ENCODE data around the gene KRT84. TPM values are rescaled to one million over a fixed set of nuclear protein-coding genes. Genes with fewer than 3 reads are reported as not detected.

Gene KRT84
- total RNA-seq, 1 experiment from 2014 or later: not detected

- ATAC-seq: no peak
- ChIA-PET POLR2A (no interaction called here), CTCF (no interaction called here), RAD21 (ENCODE audit: low non-redundant PET in 1 of 2, low total read pairs in 2 of 2, uncharacterized antibody in 2 of 2, unreplicated experiment in 2 of 2) (no interaction called here)
- H3K36me3 ChIP-seq (ENCODE audit: control insufficient read depth in 1 of 2, insufficient read depth in 2 of 2, low read length in 2 of 2): no peaks in the 10 kb centered on the region
- DNase-seq (ENCODE audit: low read depth, low spot score): no peak
- no peaks in the 10 kb centered on the region for H3K79me2 ChIP-seq (ENCODE audit: insufficient read depth, low read length)
- TF ChIP-seq SRF (IDR thresholded peaks at IDR 0.05; ENCODE audit: low read depth) (no peak), EZH2phosphoT487 (IDR thresholded peaks at IDR 0.05; ENCODE audit: borderline replicate concordance) (no peak), ELF1 (IDR thresholded peaks at IDR 0.05; ENCODE audit: borderline replicate concordance, low read depth) (no peak), CBX3 (IDR thresholded peaks at IDR 0.05; ENCODE audit: low read depth) (no peak), TCF7L2 (IDR thresholded peaks at IDR 0.05; ENCODE audit: borderline replicate concordance, extremely low read depth, insufficient read depth, insufficient read length) (no peak), RAD21 (IDR thresholded peaks at IDR 0.05; ENCODE audit: low read depth) (no peak), FOSL1 (IDR thresholded peaks at IDR 0.05; ENCODE audit: low read depth) (no peak)
- TF ChIP-seq, protein P1, sequence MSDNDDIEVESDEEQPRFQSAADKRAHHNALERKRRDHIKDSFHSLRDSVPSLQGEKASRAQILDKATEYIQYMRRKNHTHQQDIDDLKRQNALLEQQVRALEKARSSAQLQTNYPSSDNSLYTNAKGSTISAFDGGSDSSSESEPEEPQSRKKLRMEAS (IDR thresholded peaks at IDR 0.05): no peak
- TF ChIP-seq, protein P2, sequence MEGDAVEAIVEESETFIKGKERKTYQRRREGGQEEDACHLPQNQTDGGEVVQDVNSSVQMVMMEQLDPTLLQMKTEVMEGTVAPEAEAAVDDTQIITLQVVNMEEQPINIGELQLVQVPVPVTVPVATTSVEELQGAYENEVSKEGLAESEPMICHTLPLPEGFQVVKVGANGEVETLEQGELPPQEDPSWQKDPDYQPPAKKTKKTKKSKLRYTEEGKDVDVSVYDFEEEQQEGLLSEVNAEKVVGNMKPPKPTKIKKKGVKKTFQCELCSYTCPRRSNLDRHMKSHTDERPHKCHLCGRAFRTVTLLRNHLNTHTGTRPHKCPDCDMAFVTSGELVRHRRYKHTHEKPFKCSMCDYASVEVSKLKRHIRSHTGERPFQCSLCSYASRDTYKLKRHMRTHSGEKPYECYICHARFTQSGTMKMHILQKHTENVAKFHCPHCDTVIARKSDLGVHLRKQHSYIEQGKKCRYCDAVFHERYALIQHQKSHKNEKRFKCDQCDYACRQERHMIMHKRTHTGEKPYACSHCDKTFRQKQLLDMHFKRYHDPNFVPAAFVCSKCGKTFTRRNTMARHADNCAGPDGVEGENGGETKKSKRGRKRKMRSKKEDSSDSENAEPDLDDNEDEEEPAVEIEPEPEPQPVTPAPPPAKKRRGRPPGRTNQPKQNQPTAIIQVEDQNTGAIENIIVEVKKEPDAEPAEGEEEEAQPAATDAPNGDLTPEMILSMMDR (IDR thresholded peaks at IDR 0.05 in 2 of 3, conservative IDR thresholded peaks at IDR 0.05 in 1 of 3; ENCODE audit: borderline replicate concordance in 1 of 3, insufficient read depth in 1 of 3, low read depth in 2 of 3, low read length in 2 of 3): no peak
- no peaks in the 10 kb centered on the region for H3K9me3 ChIP-seq (ENCODE audit: control insufficient read depth in 1 of 2, insufficient read depth in 1 of 2, low read depth in 1 of 2, low read length in 2 of 2)
- H3K4me3 ChIP-seq (replicated peaks in 1 of 2; ENCODE audit: low read depth in 1 of 2, low read length in 2 of 2): no peak overlapping the region
- H3K9ac ChIP-seq (ENCODE audit: low read length): no peak overlapping the region
- H3K4me2 ChIP-seq (ENCODE audit: low read length): no peak overlapping the region
- no peak overlapping the region for H2AFZ ChIP-seq (ENCODE audit: low read depth, low read length, poor library complexity, severe bottlenecking)
- H3K9me2 ChIP-seq (ENCODE audit: insufficient read depth): no peaks in the 10 kb centered on the region
- no peaks in the 10 kb centered on the region for H4K20me1 ChIP-seq (ENCODE audit: insufficient read depth)
- intact Hi-C loops (cut with micrococcal nuclease): no loop called here
- H3K4me1 ChIP-seq (ENCODE audit: control insufficient read depth in 1 of 2, insufficient read depth in 2 of 2, low read length in 2 of 2): peaks cover 10 to 20% of the 10 kb centered on the region in 2 experiments
- no peaks in the 10 kb centered on the region; the same call in 1 of the 2 replicates for H3K27me3 ChIP-seq (ENCODE audit: insufficient read depth, low read length)
- no TSS peak for BruUV-seq (replicated peaks)
- no peak overlapping the region for H3K27ac ChIP-seq (ENCODE audit: low read depth, low read length)
These were observed 35.3 kb downstream of the KRT84 start for GRCh38 chr12:52350021-52350620.

All from HCT116 (cell line).